Suprapubic skin (tissue), 4 donors: Measurements from ENCODE around the gene RYR3. TPM values are rescaled to one million over a fixed set of nuclear protein-coding genes. Genes with fewer than 3 reads are reported as not detected.

Source experiments
- DNase-seq, 2 donors: peaks; one replicate each; pipeline ENCODE4 v3.0.0-alpha.2; 2019; ENCODE audit warnings: low spot score in 2 of 2
- H3K27ac ChIP-seq: fragments of 200-600 bp; sonication (generic); one replicate; pipeline ENCODE4 v1.5.1; 2019
- H3K27me3 ChIP-seq: fragments of 200-600 bp; sonication (generic); one replicate; pipeline ENCODE4 v1.5.1; 2019
- H3K36me3 ChIP-seq: fragments of 200-600 bp; sonication (generic); one replicate; pipeline ENCODE4 v1.5.1; 2019
- H3K4me1 ChIP-seq: fragments of 200-600 bp; sonication (generic); one replicate; pipeline ENCODE4 v1.5.1; 2019
- H3K4me3 ChIP-seq: fragments of 200-600 bp; sonication (generic); one replicate; pipeline ENCODE4 v1.5.1; 2019; ENCODE audit warnings: mild to moderate bottlenecking
- H3K9me3 ChIP-seq: fragments of 200-600 bp; sonication (generic); one replicate; pipeline ENCODE4 v1.5.1; 2019
- EP300 ChIP-seq: sonication (generic); formaldehyde crosslinking; IDR thresholded peaks from one replicate; pipeline ENCODE4 v1.6.1; 2017; ENCODE audit warnings: antibody characterized with exemption
- POLR2A ChIP-seq, 2 donors: fragments of 450-650 bp; IDR thresholded peaks; one replicate each; pipeline ENCODE4 v1.6.1; 2017; ENCODE audit warnings: antibody characterized with exemption in 2 of 2, mild to moderate bottlenecking in 2 of 2, moderate library complexity in 2 of 2
- POLR2AphosphoS5 ChIP-seq, 3 donors: sonication (generic); formaldehyde crosslinking; IDR thresholded peaks; one replicate each; pipeline ENCODE4 v1.6.1; 2017; ENCODE audit warnings: antibody characterized with exemption in 3 of 3
- WGBS: methylation state at CpG from one replicate; pipeline ENCODE4 v1.1.5; 2018; 5-methylcytosine and 5-hydroxymethylcytosine counted together
- total RNA-seq, 4 donors: library from RNA; depleted of rRNA; stranded (reverse); fragments of >200 nt; gene quantifications; one replicate each; pipeline ENCODE4 v1.1.0, GENCODE V29; 2016
- TF ChIP-seq, protein P1 (sequence below), 2 donors: fragments of 200-600 bp in 1 of 2; fragments of 450-650 bp in 1 of 2; sonication (generic) in 1 of 2; IDR thresholded peaks; one replicate each; pipeline ENCODE4 v1.5.1; 2016 to 2019; ENCODE audit warnings: antibody characterized with exemption in 2 of 2, mild to moderate bottlenecking in 1 of 2, moderate library complexity in 1 of 2

Gene RYR3
- total RNA-seq, 4 donors from 2014 or later = 0.38 to 2.0 (median 0.80) TPM

GRCh38 chr15:33795070-33795469 is 484.3 kb downstream of the RYR3 start:
- WGBS = 70% methylated on average over 3 of the region's 3 CpGs
- Histone ChIP-seq H3K4me3 (no peak overlapping the region), H3K36me3 (no peaks in the 10 kb centered on the region), H3K27me3 (peaks cover 4% of the 10 kb centered on the region), H3K27ac (no peak overlapping the region), H3K4me1 (no peaks in the 10 kb centered on the region), H3K9me3 (no peaks in the 10 kb centered on the region)
- TF ChIP-seq EP300 (no peak), POLR2AphosphoS5 (IDR thresholded peaks at IDR 0.05) (no peak)
- DNase-seq = no peak

GRCh38 chr15:33797651-33798050 is 486.9 kb downstream of the RYR3 start:
- Histone ChIP-seq H3K27ac (no peak overlapping the region), H3K27me3 (peaks cover 4% of the 10 kb centered on the region), H3K36me3 (no peaks in the 10 kb centered on the region), H3K4me3 (no peak overlapping the region), H3K4me1 (no peaks in the 10 kb centered on the region), H3K9me3 (no peaks in the 10 kb centered on the region)
- 76% methylated on average over 2 of the region's 2 CpGs for WGBS
- TF ChIP-seq EP300 (no peak), POLR2A (IDR thresholded peaks at IDR 0.05) (no peak), POLR2AphosphoS5 (IDR thresholded peaks at IDR 0.05) (no peak)
- TF ChIP-seq, protein P1, sequence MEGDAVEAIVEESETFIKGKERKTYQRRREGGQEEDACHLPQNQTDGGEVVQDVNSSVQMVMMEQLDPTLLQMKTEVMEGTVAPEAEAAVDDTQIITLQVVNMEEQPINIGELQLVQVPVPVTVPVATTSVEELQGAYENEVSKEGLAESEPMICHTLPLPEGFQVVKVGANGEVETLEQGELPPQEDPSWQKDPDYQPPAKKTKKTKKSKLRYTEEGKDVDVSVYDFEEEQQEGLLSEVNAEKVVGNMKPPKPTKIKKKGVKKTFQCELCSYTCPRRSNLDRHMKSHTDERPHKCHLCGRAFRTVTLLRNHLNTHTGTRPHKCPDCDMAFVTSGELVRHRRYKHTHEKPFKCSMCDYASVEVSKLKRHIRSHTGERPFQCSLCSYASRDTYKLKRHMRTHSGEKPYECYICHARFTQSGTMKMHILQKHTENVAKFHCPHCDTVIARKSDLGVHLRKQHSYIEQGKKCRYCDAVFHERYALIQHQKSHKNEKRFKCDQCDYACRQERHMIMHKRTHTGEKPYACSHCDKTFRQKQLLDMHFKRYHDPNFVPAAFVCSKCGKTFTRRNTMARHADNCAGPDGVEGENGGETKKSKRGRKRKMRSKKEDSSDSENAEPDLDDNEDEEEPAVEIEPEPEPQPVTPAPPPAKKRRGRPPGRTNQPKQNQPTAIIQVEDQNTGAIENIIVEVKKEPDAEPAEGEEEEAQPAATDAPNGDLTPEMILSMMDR (IDR thresholded peaks at IDR 0.05) = no peak
- DNase-seq = no peak

DNA sequence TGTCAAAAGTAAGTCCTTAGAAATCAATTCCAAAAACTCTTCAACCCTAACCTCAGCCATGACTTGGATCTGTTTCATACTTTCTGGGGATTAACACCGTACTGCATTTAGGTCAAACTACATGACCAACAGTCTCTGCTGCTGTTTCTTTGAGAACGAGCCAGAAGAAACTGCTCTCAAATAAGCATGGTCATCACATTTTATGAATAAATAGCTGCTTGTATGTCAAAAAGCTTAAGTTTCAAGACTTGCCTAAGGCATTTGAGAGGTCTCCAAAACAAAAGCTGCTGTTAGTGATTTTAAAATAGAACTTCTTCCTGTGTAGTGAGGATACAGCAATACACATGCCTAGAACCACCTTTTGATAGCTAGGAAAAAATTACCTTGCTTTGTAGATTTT is 491.2 kb downstream of the RYR3 start:
- no peaks in the 10 kb centered on the region for H3K9me3 ChIP-seq
- H3K4me3 ChIP-seq = no peak overlapping the region
- H3K27me3 ChIP-seq = no peaks in the 10 kb centered on the region
- H3K4me1 ChIP-seq = no peaks in the 10 kb centered on the region
- TF ChIP-seq, protein P1 (IDR thresholded peaks at IDR 0.05) = no peak
- TF ChIP-seq POLR2A (IDR thresholded peaks at IDR 0.05) = no peak
- TF ChIP-seq EP300 = no peak
- TF ChIP-seq POLR2AphosphoS5 (IDR thresholded peaks at IDR 0.05) = no peak
- no peak overlapping the region for H3K27ac ChIP-seq
- H3K36me3 ChIP-seq = no peaks in the 10 kb centered on the region
- 44% methylated on average over 2 of the region's 2 CpGs for WGBS
- DNase-seq = no peak

DNA sequence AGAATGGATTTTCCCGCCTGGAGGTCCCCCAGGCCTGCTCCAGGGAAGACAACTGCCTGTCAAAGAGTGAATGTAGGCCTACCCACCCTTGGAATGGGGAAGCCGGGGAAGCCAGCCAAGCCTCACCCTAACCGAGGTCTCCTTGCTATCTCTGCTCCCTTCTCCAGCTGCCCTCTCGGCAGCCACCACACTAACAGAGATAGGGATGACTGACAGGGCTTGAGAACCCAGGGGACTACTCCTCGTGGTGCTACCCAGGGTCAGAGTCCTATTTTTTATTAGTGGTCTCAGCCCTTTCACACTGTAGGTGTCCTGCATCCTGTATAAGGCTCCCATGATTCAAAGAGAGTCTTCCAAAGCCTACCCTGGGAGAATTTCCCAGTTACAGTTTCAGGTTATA is 496.9 kb downstream of the RYR3 start:
- no peak for DNase-seq
- Histone ChIP-seq H3K27ac (no peak overlapping the region), H3K9me3 (no peaks in the 10 kb centered on the region), H3K4me3 (no peak overlapping the region), H3K36me3 (no peaks in the 10 kb centered on the region), H3K4me1 (no peaks in the 10 kb centered on the region), H3K27me3 (no peaks in the 10 kb centered on the region)
- TF ChIP-seq, protein P1 (IDR thresholded peaks at IDR 0.05) = no peak
- TF ChIP-seq POLR2A (IDR thresholded peaks at IDR 0.05) = no peak
- no peak for TF ChIP-seq POLR2AphosphoS5 (IDR thresholded peaks at IDR 0.05)
- TF ChIP-seq EP300 = no peak
- 75% methylated on average over 5 of the region's 5 CpGs for WGBS

GRCh38 chr15:33808720-33809457 is 498.1 kb downstream of the RYR3 start:
- TF ChIP-seq POLR2A (IDR thresholded peaks at IDR 0.05) (no peak), EP300 (no peak), POLR2AphosphoS5 (IDR thresholded peaks at IDR 0.05) (no peak)
- TF ChIP-seq, protein P1 (IDR thresholded peaks at IDR 0.05) = no peak
- no peaks in the 10 kb centered on the region for H3K9me3 ChIP-seq
- no peaks in the 10 kb centered on the region for H3K27me3 ChIP-seq
- H3K36me3 ChIP-seq = no peaks in the 10 kb centered on the region
- no peak for DNase-seq
- H3K4me1 ChIP-seq = no peaks in the 10 kb centered on the region
- no peak overlapping the region for H3K27ac ChIP-seq
- WGBS = 87% methylated on average over 10 of the region's 10 CpGs
- no peak overlapping the region for H3K4me3 ChIP-seq
